GM12878 (cell line): Measurements from ENCODE around the gene LRCH3. TPM values are rescaled to one million over a fixed set of nuclear protein-coding genes. Genes with fewer than 3 reads are reported as not detected.

Experiments used
- ATAC-seq: fragments of 200-7000 bp; cut with Tn5 transposase; 3 replicates; pipeline ENCODE4 v1.9.1; 2020; ENCODE audit warnings: mild to moderate bottlenecking, moderate library complexity
- BruUV-seq: library from RNA; stranded (reverse); fragments of 400-500 nt; replicated peaks from 2 replicates; lab custom pipeline; 2021; lab: Mats Ljungman, UMichigan
- CTCF ChIA-PET: fragments of 300-600 bp; sonication (Branson Sonifier 250); formaldehyde crosslinking; extraction: SDS; loops from one replicate; lab custom pipeline; 2021; ENCODE audit warnings: inconsistent platforms; lab: Yijun Ruan, JAX
- POLR2A ChIA-PET: fragments of 350-600 bp; formaldehyde crosslinking; extraction: SDS; loops from one replicate; lab custom pipeline; 2021; ENCODE audit warnings: inconsistent platforms; lab: Charles Lee
- RAD21 ChIA-PET: fragments of 300-600 bp; sonication (Branson Sonifier 250); formaldehyde crosslinking; loops from one replicate; lab custom pipeline; 2023; ENCODE audit warnings: antibody characterized with exemption; ENCODE audit not compliant: unreplicated experiment; lab: Charles Lee
- SMC1A ChIA-PET: fragments of 300-600 bp; sonication (Branson Sonifier 250); formaldehyde crosslinking; loops from one replicate; lab custom pipeline; 2023; ENCODE audit not compliant: unreplicated experiment, uncharacterized antibody; lab: Charles Lee
- DNase-seq: peaks from one replicate; pipeline ENCODE4 v3.0.0-alpha.2; 2011; ENCODE audit warnings: low read depth, low spot score
- FAIRE-seq: peaks from 3 replicates; lab custom pipeline; 2011; peaks lifted over from hg19 to GRCh38; lab: Jason Lieb, UNC
- H2AFZ ChIP-seq: 2 replicates; pipeline ENCODE4 v1.6.0; 2011; ENCODE audit warnings: low read depth, low read length, control low read depth; ENCODE audit not compliant: control insufficient read depth
- H3K27ac ChIP-seq: 2 replicates; pipeline ENCODE4 v1.5.1; 2011; ENCODE audit warnings: control low read depth; ENCODE audit not compliant: control insufficient read depth, insufficient read depth
- H3K27me3 ChIP-seq, 2 experiments: replicated peaks in 1 of 2; 2 replicates each; pipeline versions ENCODE4 v1.6.0 to v1.6.1; 2011; ENCODE audit warnings: low read length in 1 of 2; ENCODE audit not compliant: control insufficient read depth in 2 of 2, insufficient read depth in 2 of 2
- H3K36me3 ChIP-seq, 2 experiments: 2 replicates each; pipeline ENCODE4 v1.5.1; 2011; ENCODE audit warnings: low read length in 1 of 2; ENCODE audit not compliant: control insufficient read depth in 2 of 2, insufficient read depth in 2 of 2
- H3K4me1 ChIP-seq: 2 replicates; pipeline ENCODE4 v1.6.1; 2011; ENCODE audit warnings: mild to moderate bottlenecking, low read length, moderate library complexity, mixed read lengths; ENCODE audit not compliant: control insufficient read depth, insufficient read depth
- H3K4me2 ChIP-seq: 2 replicates; pipeline ENCODE4 v1.6.0; 2011; ENCODE audit warnings: control low read depth; ENCODE audit not compliant: control insufficient read depth, insufficient read depth
- H3K4me3 ChIP-seq: fragments of 200-600 bp; sonication (generic); 2 replicates; pipeline ENCODE4 v1.5.1; 2016
- H3K79me2 ChIP-seq: 2 replicates; pipeline ENCODE4 v1.6.0; 2011; ENCODE audit warnings: low read length; ENCODE audit not compliant: control insufficient read depth, insufficient read depth
- H3K9ac ChIP-seq: 2 replicates; pipeline ENCODE4 v1.8.0; 2011; ENCODE audit warnings: low read length, control low read depth, mixed read lengths; ENCODE audit not compliant: control insufficient read depth, insufficient read depth
- H3K9me3 ChIP-seq: replicated peaks from 3 replicates; pipeline ENCODE4 v1.5.1; 2011; ENCODE audit warnings: mild to moderate bottlenecking, low read length; ENCODE audit not compliant: control insufficient read depth, insufficient read depth
- H4K20me1 ChIP-seq: 2 replicates; pipeline ENCODE4 v1.6.0; 2011; ENCODE audit not compliant: control insufficient read depth, insufficient read depth
- ATF7 ChIP-seq: fragments of 450-650 bp; IDR thresholded peaks from 2 replicates; pipeline ENCODE4 v1.6.1; 2016; ENCODE audit warnings: low read depth, mild to moderate bottlenecking
- BCL3 ChIP-seq: IDR thresholded peaks from 2 replicates; pipeline ENCODE4 v1.6.1; 2011; ENCODE audit warnings: borderline replicate concordance, low read depth, mild to moderate bottlenecking, moderate library complexity, low read length; ENCODE audit not compliant: insufficient read depth, poor library complexity, severe bottlenecking
- BRCA1 ChIP-seq: IDR thresholded peaks from 2 replicates; pipeline ENCODE4 v1.6.1; 2011; ENCODE audit warnings: low read depth, low read length, improper control_type of control experiment
- GATAD2B ChIP-seq: fragments of 450-650 bp; conservative IDR thresholded peaks from 2 replicates; pipeline ENCODE4 v1.6.1; 2017; ENCODE audit warnings: low read depth, mild to moderate bottlenecking, moderate library complexity
- HCFC1 ChIP-seq: fragments of 150-350 bp; IDR thresholded peaks from 2 replicates; pipeline ENCODE4 v1.6.1; 2014; ENCODE audit warnings: low read length
- MLLT1 ChIP-seq: fragments of 450-650 bp; IDR thresholded peaks from 2 replicates; pipeline ENCODE4 v1.6.1; 2016; ENCODE audit warnings: mild to moderate bottlenecking
- RELB ChIP-seq: fragments of 450-650 bp; IDR thresholded peaks from 2 replicates; pipeline ENCODE4 v1.6.1; 2017; ENCODE audit warnings: low read depth, mild to moderate bottlenecking, moderate library complexity
- TBL1XR1 ChIP-seq: IDR thresholded peaks from 2 replicates; pipeline ENCODE4 v1.6.1; 2012; ENCODE audit warnings: low read depth, low read length, improper control_type of control experiment
- ZBED1 ChIP-seq: IDR thresholded peaks from 2 replicates; pipeline ENCODE4 v1.6.1; 2016; ENCODE audit warnings: borderline replicate concordance
- ZNF24 ChIP-seq: fragments of 450-650 bp; IDR thresholded peaks from 2 replicates; pipeline ENCODE4 v1.6.1; 2017; ENCODE audit warnings: antibody characterized with exemption, mild to moderate bottlenecking
- ZNF687 ChIP-seq: fragments of 450-650 bp; IDR thresholded peaks from 2 replicates; pipeline ENCODE4 v1.6.1; 2017; ENCODE audit warnings: mild to moderate bottlenecking, moderate library complexity
- WGBS: methylation state at CpG from one replicate; pipeline ENCODE4 v1.1.6; 2016; ENCODE audit warnings: low lambda C conversion rate; ENCODE audit not compliant: insufficient replicate concordance, insufficient coverage; ENCODE audit errors: missing lambda C conversion rate; 5-methylcytosine and 5-hydroxymethylcytosine counted together
- in situ Hi-C: fragments of 300-500 bp; cut with MboI; formaldehyde crosslinking; loops from 9 replicates; pipeline ENCODE4 v1.14.3; 2018; ENCODE audit warnings: mixed read lengths
- intact Hi-C: fragments of 100-400 bp; cut with micrococcal nuclease; formaldehyde crosslinking; loops from one replicate; pipeline ENCODE4 v1.14.2; 2022; ENCODE audit not compliant: unreplicated experiment
- polyA plus RNA-seq, 11 experiments: library from polyadenylated mRNA; depleted of rRNA in 4 of 11; unstranded in 6 of 11; stranded (reverse) in 5 of 11; fragments of >200 nt; fragmentation: Nextera tagmentation in 4 of 11; fragmentation: Illumina TruSeq in 1 of 11; extraction: Ambion mirVana in 4 of 11; extraction: Trizol in 1 of 11; gene quantifications; 1 replicate in 1 of 11; 2 replicates in 10 of 11; pipeline versions ENCODE4 v1.2.1 to v1.2.3, GENCODE V29; 2011 to 2016; ENCODE audit warnings: inconsistent platforms in 2 of 11, missing spikeins in 2 of 11, low read depth in 1 of 11
- total RNA-seq, 4 experiments: library from RNA; depleted of rRNA in 3 of 4; stranded (reverse); fragments of >200 nt in 3 of 4; fragmentation: Illumina TruSeq in 1 of 4; extraction: Trizol in 1 of 4; gene quantifications; 2 replicates each; pipeline versions ENCODE4 v1.2.1 to v1.2.3, GENCODE V29; 2013 to 2021

Gene LRCH3
- total and polyA plus RNA-seq, 10 of the 15 experiments (the other 5 are each of a cell fraction or from before 2014, with no cell fraction given), result 3.9 to 136 (median 40.6) TPM

- TF ChIP-seq RELB (no peak), BRCA1 (no peak), ATF7 (no peak; the same call in 1 of the 2 replicates)
- TF ChIP-seq, all 136 proteins: peak for 32
Measured at GRCh38 chr3:197906023-197906849, 115.2 kb downstream of the LRCH3 start (continued).

GRCh38 chr3:197906850-197907187, 115.8 kb downstream of the LRCH3 start:
- Histone ChIP-seq H3K4me2 (no peak overlapping the region), H3K4me1 (peaks cover 7% of the 10 kb centered on the region; the same call in 1 of the 2 replicates), H3K27ac (no peak overlapping the region), H3K9ac (no peak overlapping the region), H3K4me3 (no peak overlapping the region), H3K36me3 (no peaks in the 10 kb centered on the region), H4K20me1 (no peaks in the 10 kb centered on the region), H3K9me3 (no peaks in the 10 kb centered on the region), H2AFZ (no peak overlapping the region), H3K27me3 (no peaks in the 10 kb centered on the region), H3K79me2 (no peaks in the 10 kb centered on the region)
- intact Hi-C loops, result loop anchor here (1.0 to 5.0 kb wide), 2 partner anchors 36 to 150 kb away; no protein-coding TSS in a partner anchor
- no peak for FAIRE-seq
- no TSS peak for BruUV-seq
- WGBS, result 0% methylated on average over 3 of the region's 3 CpGs
- ChIA-PET POLR2A (interaction anchor here (0.8 kb wide), 1 partner anchor 35 kb away, joined by 4 read pairs; no protein-coding TSS in a partner anchor), CTCF (interaction anchor here (0.7 to 5.5 kb wide), 5 partner anchors 17 to 73 kb away, joined by 3 to 71 read pairs (median 3); no protein-coding TSS in a partner anchor), SMC1A (interaction anchor here (0.7 to 1.5 kb wide), 3 partner anchors 36 to 76 kb away, joined by 3 to 6 read pairs (median 4); no protein-coding TSS in a partner anchor), RAD21 (interaction anchor here (1.4 to 2.1 kb wide), 3 partner anchors 31 to 308 kb away, joined by 5 to 20 read pairs (median 6); no protein-coding TSS in a partner anchor)
- no peak for DNase-seq
- in situ Hi-C loops, result no loop called here
- ATAC-seq, result no peak; the same call in 2 of the 3 replicates
- no peak for TF ChIP-seq ZNF687
- TF ChIP-seq HCFC1, result no peak
- no peak for TF ChIP-seq GATAD2B
- TF ChIP-seq ZBED1, result no peak
- TF ChIP-seq TBL1XR1, result no peak
- no peak for TF ChIP-seq BCL3
- no peak for TF ChIP-seq ZNF24
- TF ChIP-seq MLLT1, result no peak
